ENCODE results near the gene RASSF7.
"Not testable (repeated sequence)": the region's sequence is repeated elsewhere in the genome, so short reads cannot be mapped to it uniquely, and the experiment has no call there.

Gene RASSF7

GRCh38 chr11:567629-568292 lies 7.0 kb downstream of the RASSF7 start:
- no peak for DNase-seq

GRCh38 chr11:568306-569157 lies 7.8 kb downstream of the RASSF7 start:
- DNase-seq, result peak; percentile 86 to 88

GRCh38 chr11:569158-569885 lies 8.6 kb downstream of the RASSF7 start:
- DNase-seq, result no peak

- no peak for DNase-seq
Measured at GRCh38 chr11:571802-572185, 11.0 kb downstream of the RASSF7 start.

GRCh38 chr11:573146-573759 lies 12.5 kb downstream of the RASSF7 start:
- DNase-seq, result no peak

- not testable (repeated sequence) for DNase-seq
Measured at GRCh38 chr11:574031-574570, 13.3 kb downstream of the RASSF7 start.

GRCh38 chr11:574632-575312 lies 14.0 kb downstream of the RASSF7 start:
- DNase-seq, result no peak

- DNase-seq, result no peak
Measured at GRCh38 chr11:575313-575995, 14.7 kb downstream of the RASSF7 start.

GRCh38 chr11:575996-576768 lies 15.4 kb downstream of the RASSF7 start, which contains the start of gene PHRF1:
PHRF1 (plus strand) TSS chr11:576470; CDS start chr11:581513, 5,043 bp downstream.
- DNase-seq, result peak; percentile 95

- DNase-seq, result no peak
Measured at GRCh38 chr11:576811-577610, 16.2 kb downstream of the RASSF7 start.

- DNase-seq, result no peak
Measured at GRCh38 chr11:577611-577894, 16.8 kb downstream of the RASSF7 start.

GRCh38 chr11:578276-579035 lies 17.7 kb downstream of the RASSF7 start:
- DNase-seq, result no peak

- no peak for DNase-seq
Measured at GRCh38 chr11:579830-580601, 19.2 kb downstream of the RASSF7 start.

- DNase-seq, result no peak
Measured at GRCh38 chr11:581342-581741, 20.6 kb downstream of the RASSF7 start.

- DNase-seq, result no peak
Measured at GRCh38 chr11:581752-582151, 21.0 kb downstream of the RASSF7 start.

- DNase-seq, result no peak
Measured at GRCh38 chr11:584287-584686, 23.5 kb downstream of the RASSF7 start.

GRCh38 chr11:586376-587316 lies 25.9 kb downstream of the RASSF7 start:
- no peak for DNase-seq

Measured in stimulated activated CD4-positive, alpha-beta T cell treated with anti-CD3 and anti-CD28 coated beads, Interleukin-4, amount 100 ng/mL, for 4 hours (primary cell).